ENCODE measurements around the gene CEP295NL. TPM values are rescaled to one million over a fixed set of nuclear protein-coding genes. Genes with fewer than 3 reads are reported as not detected.
"Not testable (repeated sequence)": the region's sequence is repeated elsewhere in the genome, so short reads cannot be mapped to it uniquely, and the experiment has no call there.

CEP295NL gene
- total RNA-seq, 2 donors from 2014 or later: 0.72 to 0.82 TPM

GRCh38 chr17:78878871-78879527, 24.0 kb downstream of the CEP295NL start:
- TF ChIP-seq CTCF (IDR thresholded peaks at IDR 0.05): no peak
- peaks cover 10% of the 10 kb centered on the region for H3K4me1 ChIP-seq
- intact Hi-C loops (cut with DNase I): no loop called here
- H3K27ac ChIP-seq: peak overlapping the region; percentile 72
- no peak overlapping the region for H3K4me3 ChIP-seq
- no peaks in the 10 kb centered on the region for H3K27me3 ChIP-seq
- H3K9me3 ChIP-seq: no peaks in the 10 kb centered on the region
- H3K9ac ChIP-seq (ENCODE audit: low read depth in 2 of 2, low read length in 2 of 2): peak overlapping the region in 1 of 2 donors; percentile 47
- no peaks in the 10 kb centered on the region for H3K36me3 ChIP-seq
- DNase-seq: no peak

GRCh38 chr17:78878261-78878660, 24.7 kb downstream of the CEP295NL start:
- H3K4me1 ChIP-seq: peaks cover 5% of the 10 kb centered on the region

GRCh38 chr17:78876954-78877517, 26.0 kb downstream of the CEP295NL start:
- H3K9me3 ChIP-seq; DNase-seq; H3K4me1 ChIP-seq; H3K9ac ChIP-seq (ENCODE audit: low read depth in 2 of 2, low read length in 2 of 2); H3K36me3 ChIP-seq; H3K27me3 ChIP-seq; intact Hi-C loops (cut with DNase I); H3K27ac ChIP-seq; H3K4me3 ChIP-seq: not testable (repeated sequence)

More at GRCh38 chr17:78878261-78878660, 24.7 kb downstream of the CEP295NL start:
- Histone ChIP-seq H3K4me3 (no peak overlapping the region), H3K27ac (no peak overlapping the region), H3K27me3 (no peaks in the 10 kb centered on the region), H3K9ac (ENCODE audit: low read depth in 2 of 2, low read length in 2 of 2) (no peak overlapping the region), H3K36me3 (no peaks in the 10 kb centered on the region), H3K9me3 (no peaks in the 10 kb centered on the region)
- intact Hi-C loops (cut with DNase I): no loop called here
- no peak for DNase-seq
- no peak for TF ChIP-seq CTCF (IDR thresholded peaks at IDR 0.05)

GRCh38 chr17:78876094-78876597, 26.9 kb downstream of the CEP295NL start:
- no peak for TF ChIP-seq CTCF (IDR thresholded peaks at IDR 0.05)
- Histone ChIP-seq H3K4me3 (no peak overlapping the region), H3K27me3 (no peaks in the 10 kb centered on the region), H3K9me3 (no peaks in the 10 kb centered on the region), H3K4me1 (peaks cover 5% of the 10 kb centered on the region), H3K36me3 (no peaks in the 10 kb centered on the region), H3K27ac (no peak overlapping the region), H3K9ac (ENCODE audit: low read depth in 2 of 2, low read length in 2 of 2) (no peak overlapping the region)
- no peak for DNase-seq
- intact Hi-C loops (cut with DNase I): no loop called here

GRCh38 chr17:78875363-78876093, 27.5 kb downstream of the CEP295NL start:
- no peak overlapping the region for H3K4me3 ChIP-seq
- no peaks in the 10 kb centered on the region for H3K9me3 ChIP-seq
- H3K27me3 ChIP-seq: no peaks in the 10 kb centered on the region
- DNase-seq: no peak
- no peak for TF ChIP-seq CTCF (IDR thresholded peaks at IDR 0.05)
- no peak overlapping the region for H3K9ac ChIP-seq (ENCODE audit: low read depth in 2 of 2, low read length in 2 of 2)
- peaks cover 5% of the 10 kb centered on the region for H3K4me1 ChIP-seq
- H3K27ac ChIP-seq: no peak overlapping the region
- H3K36me3 ChIP-seq: no peaks in the 10 kb centered on the region
- intact Hi-C loops (cut with DNase I): no loop called here
